Fibroblast of the aortic adventitia (primary cell): Measurements from ENCODE around the gene TENM4. TPM values are rescaled to one million over a fixed set of nuclear protein-coding genes. Genes with fewer than 3 reads are reported as not detected.
A peak's percentile ranks its signal among the peaks of the same experiment; 100 is the strongest.

Source experiments
- DNase-seq: peaks from one replicate; pipeline ENCODE4 v3.0.0-alpha.2; 2010; ENCODE audit warnings: low read depth
- H3K4me3 ChIP-seq: 2 replicates; pipeline ENCODE4 v1.5.1; 2011; ENCODE audit warnings: low read depth, mild to moderate bottlenecking, control low read depth, low read length, moderate library complexity
- CTCF ChIP-seq: IDR thresholded peaks from 2 replicates; pipeline ENCODE4 v1.5.1; 2011; ENCODE audit warnings: mild to moderate bottlenecking, low read length, control low read depth, inconsistent platforms; ENCODE audit not compliant: insufficient read depth
- total RNA-seq: library from RNA; depleted of rRNA; stranded (reverse); fragments of >200 nt; gene quantifications from 2 replicates; pipeline ENCODE4 v1.2.3, GENCODE V29; 2012; ENCODE audit warnings: low replicate concordance

The TENM4 gene
- total RNA-seq, 1 donor, result 113 TPM

- H3K4me3 ChIP-seq, result no peak overlapping the region
- DNase-seq, result peak; percentile 9
- TF ChIP-seq CTCF, result no peak
Measured at GRCh38 chr11:79174045-79175008, 266.5 kb downstream of the TENM4 start.

GRCh38 chr11:79173615-79174014 is 267.2 kb downstream of the TENM4 start:
- no peak overlapping the region for H3K4me3 ChIP-seq
- no peak for TF ChIP-seq CTCF
- DNase-seq, result peak; percentile 74

GRCh38 chr11:79170321-79170720 is 270.5 kb downstream of the TENM4 start:
- DNase-seq, result no peak
- no peak for TF ChIP-seq CTCF
- H3K4me3 ChIP-seq, result no peak overlapping the region

- no peak overlapping the region for H3K4me3 ChIP-seq
- no peak for DNase-seq
- no peak for TF ChIP-seq CTCF
Measured at GRCh38 chr11:79168530-79169110, 272.2 kb downstream of the TENM4 start.

GRCh38 chr11:79167510-79168188 is 273.2 kb downstream of the TENM4 start:
- no peak overlapping the region for H3K4me3 ChIP-seq
- no peak for TF ChIP-seq CTCF
- peak; percentile 6 for DNase-seq

- no peak overlapping the region for H3K4me3 ChIP-seq
- no peak for TF ChIP-seq CTCF
- no peak for DNase-seq
Measured at GRCh38 chr11:79165908-79166307, 274.9 kb downstream of the TENM4 start.
